Tibial nerve (tissue), 4 donors: Measurements from ENCODE around the gene NEDD9. TPM values are rescaled to one million over a fixed set of nuclear protein-coding genes. Genes with fewer than 3 reads are reported as not detected.
A peak's percentile ranks its signal among the peaks of the same experiment; 100 is the strongest.

Experiments used
- DNase-seq, 2 donors: peaks; one replicate each; pipeline ENCODE4 v3.0.0-alpha.2; 2019; ENCODE audit warnings: low spot score in 2 of 2
- H3K27ac ChIP-seq, 4 donors: fragments of 200-600 bp; sonication (generic) in 3 of 4; one replicate each; pipeline ENCODE4 v1.5.1; 2017 to 2019; ENCODE audit warnings: mild to moderate bottlenecking in 1 of 4
- H3K27me3 ChIP-seq, 2 donors: fragments of 200-600 bp; sonication (generic) in 1 of 2; one replicate each; pipeline versions ENCODE4 v1.5.1 to v1.6.0; 2017 to 2019
- H3K36me3 ChIP-seq, 3 donors: fragments of 200-600 bp; sonication (generic); one replicate each; pipeline ENCODE4 v1.5.1; 2018 to 2019
- H3K4me1 ChIP-seq, 4 donors: fragments of 200-600 bp; sonication (generic) in 3 of 4; one replicate each; pipeline ENCODE4 v1.5.1; 2017 to 2019
- H3K4me3 ChIP-seq, 4 donors: fragments of 200-600 bp; sonication (generic) in 3 of 4; one replicate each; pipeline ENCODE4 v1.5.1; 2017 to 2019; ENCODE audit warnings: mild to moderate bottlenecking in 1 of 4, moderate library complexity in 1 of 4
- H3K9me3 ChIP-seq, 4 donors: fragments of 200-600 bp; sonication (generic) in 3 of 4; one replicate each; pipeline ENCODE4 v1.5.1; 2017 to 2019
- EP300 ChIP-seq, 2 donors: sonication (generic); formaldehyde crosslinking; IDR thresholded peaks; one replicate each; pipeline ENCODE4 v1.6.1; 2017; ENCODE audit warnings: antibody characterized with exemption in 2 of 2, mild to moderate bottlenecking in 1 of 2
- POLR2A ChIP-seq, 2 donors: fragments of 450-650 bp; IDR thresholded peaks; one replicate each; pipeline ENCODE4 v1.6.1; 2017; ENCODE audit warnings: antibody characterized with exemption in 2 of 2, mild to moderate bottlenecking in 2 of 2, moderate library complexity in 2 of 2
- WGBS, 2 donors: methylation state at CpG; one replicate each; pipeline ENCODE4 v1.1.5; 2018; 5-methylcytosine and 5-hydroxymethylcytosine counted together
- total RNA-seq, 4 donors: library from RNA; depleted of rRNA; stranded (reverse); fragments of >200 nt; gene quantifications; one replicate each; pipeline ENCODE4 v1.1.0, GENCODE V29; 2016
- TF ChIP-seq, protein P1 (sequence below), 5 experiments: fragments of 200-600 bp in 3 of 5; fragments of 450-650 bp in 2 of 5; sonication (generic) in 3 of 5; IDR thresholded peaks; one replicate each; pipeline ENCODE4 v1.5.1; 2016 to 2019; ENCODE audit warnings: antibody characterized with exemption in 5 of 5, mild to moderate bottlenecking in 3 of 5, moderate library complexity in 2 of 5

Gene NEDD9
- total RNA-seq, 4 donors from 2014 or later, result 107 to 205 (median 130) TPM

DNA sequence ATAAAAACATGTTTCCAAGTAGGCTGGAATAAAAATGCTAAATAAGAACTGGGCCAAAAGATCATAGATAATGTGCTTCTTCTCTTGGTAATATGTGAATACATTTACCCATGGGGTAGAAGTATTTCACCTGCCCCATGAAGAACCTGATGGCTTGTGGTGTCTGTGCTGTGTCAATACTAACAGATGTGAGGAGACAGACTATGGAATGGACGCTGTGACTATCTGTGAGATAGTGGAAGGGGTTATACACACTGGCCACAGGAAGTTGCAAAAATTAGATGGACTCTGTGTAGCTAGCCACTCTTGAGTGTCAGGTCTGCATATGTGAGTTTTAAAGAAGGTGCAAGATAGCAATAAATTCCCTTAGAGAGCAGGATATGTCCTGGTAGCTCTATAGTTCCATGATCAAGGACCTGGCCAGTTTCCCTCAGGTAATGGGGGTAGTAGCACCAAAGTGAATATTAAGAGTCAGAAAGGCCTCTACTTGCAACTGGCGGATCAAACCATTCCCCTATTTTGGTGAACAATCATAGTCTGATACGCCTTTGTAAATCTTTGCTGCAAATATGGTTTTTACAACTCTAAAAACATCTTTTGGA is 48.6 kb downstream of the NEDD9 start:
- WGBS, 2 donors, result 89 to 92% methylated on average over 3 of the region's 3 CpGs
- Histone ChIP-seq H3K4me3 (no peak overlapping the region), H3K27me3 (no peaks in the 10 kb centered on the region), H3K36me3 (peaks cover 2 to 59% (median 3%) of the 10 kb centered on the region in 3 donors), H3K4me1 (no peaks in the 10 kb centered on the region), H3K9me3 (peaks cover 0 to 10% (median 0%) of the 10 kb centered on the region in 4 donors), H3K27ac (peak overlapping the region in 1 of 4 donors; percentile 2)
- TF ChIP-seq, protein P1, sequence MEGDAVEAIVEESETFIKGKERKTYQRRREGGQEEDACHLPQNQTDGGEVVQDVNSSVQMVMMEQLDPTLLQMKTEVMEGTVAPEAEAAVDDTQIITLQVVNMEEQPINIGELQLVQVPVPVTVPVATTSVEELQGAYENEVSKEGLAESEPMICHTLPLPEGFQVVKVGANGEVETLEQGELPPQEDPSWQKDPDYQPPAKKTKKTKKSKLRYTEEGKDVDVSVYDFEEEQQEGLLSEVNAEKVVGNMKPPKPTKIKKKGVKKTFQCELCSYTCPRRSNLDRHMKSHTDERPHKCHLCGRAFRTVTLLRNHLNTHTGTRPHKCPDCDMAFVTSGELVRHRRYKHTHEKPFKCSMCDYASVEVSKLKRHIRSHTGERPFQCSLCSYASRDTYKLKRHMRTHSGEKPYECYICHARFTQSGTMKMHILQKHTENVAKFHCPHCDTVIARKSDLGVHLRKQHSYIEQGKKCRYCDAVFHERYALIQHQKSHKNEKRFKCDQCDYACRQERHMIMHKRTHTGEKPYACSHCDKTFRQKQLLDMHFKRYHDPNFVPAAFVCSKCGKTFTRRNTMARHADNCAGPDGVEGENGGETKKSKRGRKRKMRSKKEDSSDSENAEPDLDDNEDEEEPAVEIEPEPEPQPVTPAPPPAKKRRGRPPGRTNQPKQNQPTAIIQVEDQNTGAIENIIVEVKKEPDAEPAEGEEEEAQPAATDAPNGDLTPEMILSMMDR (IDR thresholded peaks at IDR 0.05), result no peak
- TF ChIP-seq EP300 (IDR thresholded peaks at IDR 0.05), result no peak
- no peak for DNase-seq

DNA sequence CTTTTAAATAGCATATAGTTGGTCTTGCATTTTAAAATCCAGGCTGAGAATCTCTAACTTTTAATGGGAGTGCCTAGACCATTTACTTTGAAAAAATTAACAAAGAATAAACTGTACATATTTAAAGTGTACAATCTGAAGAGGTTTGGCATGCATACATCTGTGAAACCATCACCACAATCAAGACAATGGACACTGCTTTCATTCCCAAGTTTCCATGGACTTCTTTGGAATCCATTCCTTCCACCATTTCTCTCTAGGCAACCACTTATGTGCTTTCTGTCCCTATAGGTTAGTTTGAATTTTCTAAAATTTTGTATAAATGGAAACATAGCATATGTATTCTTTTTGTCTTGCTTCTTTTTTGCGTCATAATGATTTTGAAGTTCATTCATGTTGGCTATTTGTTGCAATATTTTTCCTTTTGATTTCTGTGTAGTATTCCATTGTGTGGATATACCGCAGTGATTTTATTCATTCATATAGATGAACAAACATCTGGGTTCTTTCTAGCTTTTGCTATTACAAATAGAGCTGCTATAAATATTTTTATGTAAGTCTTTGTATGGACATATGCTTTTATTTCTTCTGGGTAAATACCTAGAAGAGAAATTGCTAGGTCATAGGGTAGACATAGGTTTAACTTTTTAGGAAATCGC is 50.9 kb downstream of the NEDD9 start:
- Histone ChIP-seq H3K9me3 (peaks cover 0 to 10% (median 0%) of the 10 kb centered on the region in 4 donors), H3K4me1 (no peaks in the 10 kb centered on the region), H3K36me3 (peaks cover 2 to 37% (median 3%) of the 10 kb centered on the region in 3 donors), H3K4me3 (no peak overlapping the region), H3K27me3 (no peaks in the 10 kb centered on the region), H3K27ac (no peak overlapping the region)
- 96 to 99% methylated on average over 3 of the region's 3 CpGs for WGBS, 2 donors
- TF ChIP-seq EP300 (IDR thresholded peaks at IDR 0.05), result no peak
- no peak for DNase-seq

GRCh38 chr6:11179419-11180202 is 52.9 kb downstream of the NEDD9 start:
- Histone ChIP-seq H3K36me3 (peaks cover 0 to 17% (median 0%) of the 10 kb centered on the region in 3 donors), H3K27me3 (no peaks in the 10 kb centered on the region), H3K4me3 (no peak overlapping the region), H3K4me1 (no peaks in the 10 kb centered on the region), H3K27ac (no peak overlapping the region), H3K9me3 (peaks cover 0 to 10% (median 0%) of the 10 kb centered on the region in 4 donors)
- DNase-seq, result no peak
- WGBS, 2 donors, result 71 to 77% methylated on average over 8 of the region's 8 CpGs
- TF ChIP-seq POLR2A (IDR thresholded peaks at IDR 0.05) (no peak), EP300 (IDR thresholded peaks at IDR 0.05) (no peak)
- TF ChIP-seq, protein P1 (IDR thresholded peaks at IDR 0.05), result no peak

DNA sequence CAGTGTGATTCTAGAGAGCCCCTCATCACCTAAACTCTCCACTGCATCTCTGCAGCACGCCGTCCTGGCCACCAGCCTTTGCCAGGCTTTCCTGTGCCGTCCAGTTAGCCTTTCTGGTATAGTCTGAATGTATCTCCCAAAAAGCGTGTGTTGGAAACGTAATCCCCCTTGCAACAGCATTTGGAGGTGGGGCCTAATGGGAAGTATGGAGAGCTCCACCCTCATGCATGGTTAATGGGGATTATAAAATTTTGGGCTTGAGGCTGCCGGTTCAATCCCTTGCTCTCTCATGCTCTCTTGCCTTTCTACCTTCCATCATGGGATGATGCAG is 53.4 kb downstream of the NEDD9 start:
- peaks cover 0 to 10% (median 0%) of the 10 kb centered on the region in 4 donors for H3K9me3 ChIP-seq
- peaks cover 0 to 11% (median 0%) of the 10 kb centered on the region in 3 donors for H3K36me3 ChIP-seq
- no peak overlapping the region for H3K27ac ChIP-seq
- no peaks in the 10 kb centered on the region for H3K4me1 ChIP-seq
- DNase-seq, result no peak
- WGBS, 2 donors, result 63% methylated on average over 6 of the region's 6 CpGs
- TF ChIP-seq POLR2A (IDR thresholded peaks at IDR 0.05), result no peak
- no peaks in the 10 kb centered on the region for H3K27me3 ChIP-seq
- H3K4me3 ChIP-seq, result no peak overlapping the region

DNA sequence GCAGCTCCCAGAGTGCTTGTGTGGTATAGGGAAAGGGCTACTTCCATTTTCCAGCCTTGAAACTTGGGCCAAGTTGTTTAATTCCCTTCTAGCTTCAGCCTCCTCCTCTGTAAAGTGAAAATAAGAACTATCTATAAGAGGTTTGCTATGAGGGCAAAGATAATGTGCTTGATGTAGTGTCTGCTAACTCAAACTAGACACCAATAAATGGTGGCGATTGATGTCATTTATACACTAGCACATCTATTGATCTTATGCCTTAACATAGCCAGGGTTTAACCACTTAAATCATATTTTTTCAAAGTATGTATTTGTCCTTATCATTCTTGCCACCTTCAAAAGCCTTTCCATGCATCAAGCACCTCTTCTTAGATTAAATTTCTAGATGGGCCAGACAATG is 55.2 kb downstream of the NEDD9 start:
- Histone ChIP-seq H3K36me3 (peaks cover 0 to 2% (median 0%) of the 10 kb centered on the region in 3 donors), H3K4me1 (peaks cover 0 to 8% (median 3%) of the 10 kb centered on the region in 4 donors), H3K27me3 (no peaks in the 10 kb centered on the region), H3K27ac (no peak overlapping the region), H3K4me3 (no peak overlapping the region), H3K9me3 (peaks cover 0 to 10% (median 0%) of the 10 kb centered on the region in 4 donors)
- no peak for TF ChIP-seq POLR2A (IDR thresholded peaks at IDR 0.05)
- TF ChIP-seq, protein P1 (IDR thresholded peaks at IDR 0.05), result no peak
- no peak for TF ChIP-seq EP300 (IDR thresholded peaks at IDR 0.05)
- no peak for DNase-seq
- 86 to 100% methylated on average over 1 of the region's 1 CpG for WGBS, 2 donors

GRCh38 chr6:11174242-11174611 is 58.2 kb downstream of the NEDD9 start:
- WGBS, 2 donors, result 95 to 97% methylated on average over 5 of the region's 5 CpGs
- no peaks in the 10 kb centered on the region for H3K36me3 ChIP-seq
- peaks cover 0 to 1% (median 0%) of the 10 kb centered on the region in 4 donors for H3K9me3 ChIP-seq
- DNase-seq, result no peak
- peaks cover 0 to 9% (median 3%) of the 10 kb centered on the region in 4 donors for H3K4me1 ChIP-seq
- no peak overlapping the region for H3K4me3 ChIP-seq
- TF ChIP-seq, protein P1 (IDR thresholded peaks at IDR 0.05), result no peak
- no peak for TF ChIP-seq EP300 (IDR thresholded peaks at IDR 0.05)
- H3K27ac ChIP-seq, result no peak overlapping the region
- H3K27me3 ChIP-seq, result no peaks in the 10 kb centered on the region
